IMR-90 (cell line): Measurements from ENCODE around the gene CARS2. TPM values are rescaled to one million over a fixed set of nuclear protein-coding genes. Genes with fewer than 3 reads are reported as not detected.

Source experiments
- ATAC-seq: fragments of 200-7000 bp; cut with Tn5 transposase; 2 replicates; pipeline ENCODE4 v1.9.1; 2020; ENCODE audit warnings: low read depth, mild to moderate bottlenecking, moderate library complexity
- BruUV-seq: library from RNA; stranded (reverse); fragments of 400-500 nt; replicated peaks from 2 replicates; lab custom pipeline; 2021; lab: Mats Ljungman, UMichigan
- CTCF ChIA-PET: fragments of 300-600 bp; formaldehyde crosslinking; extraction: SDS; loops from one replicate; lab custom pipeline; 2021; ENCODE audit warnings: antibody characterized with exemption; lab: Yijun Ruan, JAX
- POLR2A ChIA-PET: fragments of 300-600 bp; sonication (Branson Sonifier 250); formaldehyde crosslinking; loops from one replicate; lab custom pipeline; 2022; ENCODE audit warnings: antibody characterized with exemption; ENCODE audit not compliant: unreplicated experiment; lab: Charles Lee
- DNase-seq: peaks from one replicate; pipeline ENCODE4 v3.0.0; 2013
- H2AFZ ChIP-seq: replicated peaks from 2 replicates; pipeline ENCODE3; 2013; ENCODE audit warnings: low read length, mild to moderate bottlenecking; ENCODE audit not compliant: poor library complexity
- H2AK5ac ChIP-seq: 2 replicates; pipeline ENCODE4 v1.6.1; 2013; ENCODE audit warnings: low read depth, low read length, inconsistent platforms
- H2AK9ac ChIP-seq: replicated peaks from 2 replicates; pipeline ENCODE3; 2013; ENCODE audit warnings: mild to moderate bottlenecking, low read depth, low read length, moderate library complexity; ENCODE audit not compliant: poor library complexity
- H2BK120ac ChIP-seq: 2 replicates; pipeline ENCODE4 v1.6.1; 2013; ENCODE audit warnings: low read depth, low read length, inconsistent platforms
- H2BK15ac ChIP-seq: 3 replicates; pipeline ENCODE4 v1.6.1; 2013; ENCODE audit warnings: low read depth, low read length, inconsistent platforms
- H2BK20ac ChIP-seq: 2 replicates; pipeline ENCODE4 v1.6.1; 2013; ENCODE audit warnings: low read depth, mild to moderate bottlenecking, inconsistent platforms, low read length, moderate library complexity
- H2BK5ac ChIP-seq: 2 replicates; pipeline ENCODE4 v1.6.1; 2013; ENCODE audit warnings: mild to moderate bottlenecking, low read depth, low read length, inconsistent platforms; ENCODE audit not compliant: poor library complexity, severe bottlenecking
- H3K14ac ChIP-seq: replicated peaks from 2 replicates; pipeline ENCODE4 v1.6.1; 2013; ENCODE audit warnings: low read depth, low read length, inconsistent platforms
- H3K18ac ChIP-seq: 2 replicates; pipeline ENCODE4 v1.6.1; 2013; ENCODE audit warnings: low read depth, low read length, control low read depth
- H3K23ac ChIP-seq: 2 replicates; pipeline ENCODE4 v1.6.1; 2013; ENCODE audit warnings: low read depth, low read length, inconsistent platforms
- H3K27ac ChIP-seq: 2 replicates; pipeline ENCODE4 v1.5.1; 2013; ENCODE audit warnings: mild to moderate bottlenecking, control low read depth, low read length; ENCODE audit not compliant: insufficient read depth
- H3K27me3 ChIP-seq: 2 replicates; pipeline ENCODE4 v1.6.1; 2013; ENCODE audit warnings: low read length; ENCODE audit not compliant: control insufficient read depth, insufficient read depth
- H3K36me3 ChIP-seq: 2 replicates; pipeline ENCODE4 v1.6.1; 2013; ENCODE audit warnings: low read length, mixed read lengths; ENCODE audit not compliant: control insufficient read depth, insufficient read depth
- H3K4ac ChIP-seq: 2 replicates; pipeline ENCODE4 v1.6.1; 2013; ENCODE audit warnings: low read depth, low read length, inconsistent platforms
- H3K4me1 ChIP-seq: 2 replicates; pipeline ENCODE4 v1.6.1; 2013; ENCODE audit warnings: low read length, mixed read lengths; ENCODE audit not compliant: control insufficient read depth, insufficient read depth
- H3K4me2 ChIP-seq: 2 replicates; pipeline ENCODE4 v1.6.1; 2013; ENCODE audit warnings: low read depth, mild to moderate bottlenecking, control low read depth, low read length, moderate library complexity
- H3K4me3 ChIP-seq: 2 replicates; pipeline ENCODE4 v1.5.1; 2013; ENCODE audit warnings: low read depth, mild to moderate bottlenecking, control low read depth, low read length, moderate library complexity; ENCODE audit not compliant: insufficient read depth
- H3K56ac ChIP-seq: 2 replicates; pipeline ENCODE4 v1.6.1; 2013; ENCODE audit warnings: low read length, inconsistent platforms; ENCODE audit not compliant: insufficient read depth; ENCODE audit errors: extremely low read depth
- H3K79me1 ChIP-seq, 2 experiments: 2 replicates each; pipeline ENCODE4 v1.6.1; 2013; ENCODE audit warnings: low read length in 2 of 2, inconsistent platforms in 1 of 2, low read depth in 1 of 2
- H3K9ac ChIP-seq: 2 replicates; pipeline ENCODE4 v1.6.1; 2013; ENCODE audit warnings: low read depth, low read length, control low read depth
- H3K9me1 ChIP-seq: 2 replicates; pipeline ENCODE4 v1.6.1; 2013; ENCODE audit warnings: low read length, inconsistent platforms; ENCODE audit not compliant: insufficient read depth
- H3K9me3 ChIP-seq: 2 replicates; pipeline ENCODE4 v1.6.1; 2013; ENCODE audit warnings: low read length; ENCODE audit not compliant: control insufficient read depth, insufficient read depth
- H4K20me1 ChIP-seq: 2 replicates; pipeline ENCODE4 v1.6.1; 2013; ENCODE audit warnings: low read length, inconsistent platforms; ENCODE audit not compliant: insufficient read depth
- H4K5ac ChIP-seq: 2 replicates; pipeline ENCODE4 v1.6.1; 2013; ENCODE audit warnings: mild to moderate bottlenecking, low read depth, low read length, control low read depth
- H4K8ac ChIP-seq, 2 experiments: 2 replicates each; pipeline ENCODE4 v1.6.1; 2013; ENCODE audit warnings: low read depth in 2 of 2, low read length in 2 of 2, control low read depth in 1 of 2, inconsistent platforms in 1 of 2
- H4K91ac ChIP-seq: 2 replicates; pipeline ENCODE4 v1.6.1; 2013; ENCODE audit warnings: low read depth, low read length, inconsistent platforms; ENCODE audit not compliant: insufficient read depth
- BHLHE40 ChIP-seq: fragments of 150-350 bp; IDR thresholded peaks from 2 replicates; pipeline ENCODE4 v1.6.1; 2016; ENCODE audit warnings: mild to moderate bottlenecking, low read depth, low read length
- CEBPB ChIP-seq: IDR thresholded peaks from 2 replicates; pipeline ENCODE4 v1.6.1; 2012; ENCODE audit warnings: low read depth, low read length, improper control_type of control experiment
- CHD1 ChIP-seq: IDR thresholded peaks from 2 replicates; pipeline ENCODE4 v1.6.1; 2012; ENCODE audit warnings: low read depth, low read length, improper control_type of control experiment
- CTCF ChIP-seq: conservative IDR thresholded peaks from 2 replicates; pipeline ENCODE4 v1.5.1; 2012; ENCODE audit warnings: mild to moderate bottlenecking, low read depth, low read length, improper control_type of control experiment
- ELK1 ChIP-seq: fragments of 150-350 bp; IDR thresholded peaks from 2 replicates; pipeline ENCODE4 v1.6.1; 2016; ENCODE audit warnings: low read depth, mild to moderate bottlenecking, low read length, moderate library complexity, borderline replicate concordance
- FOS ChIP-seq: fragments of 150-350 bp; IDR thresholded peaks from 2 replicates; pipeline ENCODE4 v1.6.1; 2016; ENCODE audit warnings: low read depth, low read length
- MAFK ChIP-seq: IDR thresholded peaks from 2 replicates; pipeline ENCODE4 v1.6.1; 2012; ENCODE audit warnings: low read depth, low read length, improper control_type of control experiment
- MAZ ChIP-seq: IDR thresholded peaks from 2 replicates; pipeline ENCODE4 v1.6.1; 2012; ENCODE audit warnings: low read depth, mild to moderate bottlenecking, low read length, improper control_type of control experiment, moderate library complexity, borderline replicate concordance
- MXI1 ChIP-seq: IDR thresholded peaks from 2 replicates; pipeline ENCODE4 v1.6.1; 2012; ENCODE audit warnings: low read depth, mild to moderate bottlenecking, low read length, moderate library complexity, borderline replicate concordance
- NFE2L2 ChIP-seq: fragments of 150-350 bp; IDR thresholded peaks from 2 replicates; pipeline ENCODE4 v1.6.1; 2016; ENCODE audit warnings: low read depth, mild to moderate bottlenecking, low read length
- POLR2A ChIP-seq: IDR thresholded peaks from 2 replicates; pipeline ENCODE4 v1.6.1; 2012; ENCODE audit warnings: mild to moderate bottlenecking, low read depth, low read length
- RAD21 ChIP-seq: IDR thresholded peaks from 2 replicates; pipeline ENCODE4 v1.6.1; 2012; ENCODE audit warnings: low read length, improper control_type of control experiment
- RCOR1 ChIP-seq: IDR thresholded peaks from 2 replicates; pipeline ENCODE4 v1.6.1; 2012; ENCODE audit warnings: mild to moderate bottlenecking, low read length, improper control_type of control experiment; ENCODE audit not compliant: insufficient replicate concordance
- RFX5 ChIP-seq: IDR thresholded peaks from 2 replicates; pipeline ENCODE4 v1.8.0; 2012; ENCODE audit warnings: low read depth, mild to moderate bottlenecking, low read length, moderate library complexity
- SMC3 ChIP-seq: fragments of 150-350 bp; IDR thresholded peaks from 2 replicates; pipeline ENCODE4 v1.6.1; 2016; ENCODE audit warnings: low read depth, mild to moderate bottlenecking, antibody characterized with exemption, low read length, moderate library complexity
- USF2 ChIP-seq: fragments of 150-350 bp; IDR thresholded peaks from 2 replicates; pipeline ENCODE4 v1.6.1; 2017; ENCODE audit warnings: mild to moderate bottlenecking, antibody characterized with exemption, low read length, low read depth
- WGBS, 2 experiments: methylation state at CpG; one replicate each; pipeline versions ENCODE4 v1.1.5 to v1.1.7; 2013; ENCODE audit warnings: missing lambda C conversion rate in 2 of 2; ENCODE audit not compliant: insufficient read length in 1 of 2; ENCODE audit errors: extremely low coverage in 2 of 2; 5-methylcytosine and 5-hydroxymethylcytosine counted together
- dilution Hi-C: fragments of 300-500 bp; cut with HindIII; formaldehyde crosslinking; loops from one replicate; pipeline ENCODE4 v1.14.3; 2018; ENCODE audit warnings: low sequenced_read_pairs; ENCODE audit not compliant: unreplicated experiment
- in situ Hi-C: fragments of 300-500 bp; cut with MboI; formaldehyde crosslinking; loops from 3 replicates; pipeline ENCODE4 v1.14.3; 2019; ENCODE audit warnings: low sequenced_read_pairs, inconsistent platforms, mixed read lengths
- intact Hi-C: fragments of 100-400 bp; cut with micrococcal nuclease; formaldehyde crosslinking; loops from 2 replicates; pipeline ENCODE4 v1.10.0; 2022
- polyA plus RNA-seq, 3 experiments: library from polyadenylated mRNA; depleted of rRNA; stranded (reverse); fragments of >200 nt; gene quantifications; 2 replicates each; pipeline ENCODE4 v1.2.3, GENCODE V29; 2012; ENCODE audit warnings: low replicate concordance in 1 of 3
- total RNA-seq: library from RNA; depleted of rRNA; stranded (reverse); fragments of >200 nt; gene quantifications from 2 replicates; pipeline ENCODE4 v1.2.3, GENCODE V29; 2012

Gene CARS2
- total and polyA plus RNA-seq, 2 of the 4 experiments (the other 2 are of a cell fraction): 76.2 to 76.4 TPM

GRCh38 chr13:110696776-110697175 lies 9.1 kb downstream of the CARS2 start:
- Histone ChIP-seq H2BK20ac (no peak overlapping the region), H3K79me1 (peaks cover 34 to 46% of the 10 kb centered on the region in 2 experiments), H3K14ac (no peak overlapping the region), H3K4me2 (no peak overlapping the region), H3K9me3 (no peaks in the 10 kb centered on the region), H3K9ac (no peak overlapping the region), H4K5ac (no peak overlapping the region), H3K23ac (no peak overlapping the region), H3K27ac (no peak overlapping the region), H3K56ac (no peak overlapping the region), H3K36me3 (peaks cover 46% of the 10 kb centered on the region), H2AK5ac (no peak overlapping the region), H3K4ac (no peak overlapping the region), H3K18ac (no peak overlapping the region), H2AK9ac (no peak overlapping the region), H4K91ac (no peak overlapping the region), H4K8ac (no peak overlapping the region), H3K9me1 (peaks cover 6% of the 10 kb centered on the region), H2AFZ (no peak overlapping the region), H3K4me1 (no peaks in the 10 kb centered on the region), H3K4me3 (no peak overlapping the region), H4K20me1 (no peaks in the 10 kb centered on the region), H2BK5ac (no peak overlapping the region), H2BK120ac (no peak overlapping the region), H2BK15ac (no peak overlapping the region), H3K27me3 (no peaks in the 10 kb centered on the region)
- DNase-seq: no peak
- BruUV-seq: no TSS peak
- intact Hi-C loops (no loop called here), in situ Hi-C loops (no loop called here), dilution Hi-C loops (no loop called here)
- no peak for ATAC-seq
- 85% methylated on average over 6 of the region's 10 CpGs; no CpG with 5 or more reads in 1 of the 2 experiments for WGBS, 2 experiments
- POLR2A ChIA-PET: no interaction called here
- CTCF ChIA-PET: no interaction called here
- TF ChIP-seq NFE2L2 (no peak), MAZ (no peak), MAFK (no peak), USF2 (no peak), CTCF (no peak), RAD21 (no peak), BHLHE40 (no peak), ELK1 (no peak), FOS (no peak), CEBPB (no peak), CHD1 (no peak), POLR2A (no peak), RFX5 (no peak), MXI1 (no peak), RCOR1 (no peak), SMC3 (no peak)
